ENCODE data around the gene ADCY1.

DNA sequence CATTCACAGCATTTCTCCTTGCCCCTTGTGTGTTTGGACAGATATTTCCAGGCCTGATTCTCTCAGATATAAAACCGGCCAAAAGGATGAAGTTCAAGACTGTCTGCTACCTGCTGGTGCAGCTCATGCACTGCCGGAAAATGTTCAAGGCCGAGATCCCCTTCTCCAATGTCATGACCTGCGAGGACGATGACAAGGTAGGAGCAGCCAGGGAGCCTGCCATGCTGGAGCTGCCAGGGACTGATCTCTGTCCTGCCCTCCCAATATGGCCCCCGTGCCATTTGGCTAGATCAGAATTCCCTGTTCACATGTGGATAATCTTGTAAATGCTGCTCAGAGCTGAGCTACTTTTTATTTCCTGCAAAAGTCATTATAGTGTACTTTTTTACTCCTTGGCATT lies 87.8 kb downstream of the ADCY1 start:
- no peak for TF ChIP-seq CTCF (optimal IDR thresholded peaks at IDR 0.05 in 1 of 3, IDR thresholded peaks at IDR 0.05 in 1 of 3, conservative IDR thresholded peaks at IDR 0.05 in 1 of 3; ENCODE audit: extremely low read depth in 1 of 3, insufficient read depth in 2 of 3, low read length in 3 of 3)
- no peak for TF ChIP-seq EZH2 (IDR thresholded peaks at IDR 0.05; ENCODE audit: low read length)
